Kidney (tissue), 14 donors: ENCODE measurements around the gene GULP1. TPM values are rescaled to one million over a fixed set of nuclear protein-coding genes. Genes with fewer than 3 reads are reported as not detected.
A peak's percentile ranks its signal among the peaks of the same experiment; 100 is the strongest.

Experiments used
- DNase-seq, 5 donors: peaks; one replicate each; pipeline ENCODE4 v3.0.0-alpha.2; 2013 to 2020
- FAIRE-seq: peaks from 2 replicates; lab custom pipeline; 2012; peaks lifted over from hg19 to GRCh38; lab: Jason Lieb, UNC
- H3K27ac ChIP-seq, 2 donors: one replicate each; pipeline ENCODE4 v1.7.0; 2013; ENCODE audit warnings: low read depth in 2 of 2, low read length in 2 of 2, inconsistent platforms in 1 of 2
- H3K27me3 ChIP-seq: one replicate; pipeline ENCODE4 v1.7.1; 2013; ENCODE audit warnings: low read length, inconsistent platforms; ENCODE audit not compliant: control insufficient read depth, insufficient read depth
- H3K36me3 ChIP-seq, 3 donors: one replicate each; pipeline versions ENCODE4 v1.7.0 to v1.7.1; 2013; ENCODE audit warnings: low read length in 3 of 3, control low read depth in 1 of 3, inconsistent platforms in 1 of 3; ENCODE audit not compliant: insufficient read depth in 3 of 3, control insufficient read depth in 2 of 3
- H3K4me1 ChIP-seq, 3 donors: one replicate each; pipeline versions ENCODE4 v1.7.0 to v1.7.1; 2013; ENCODE audit warnings: low read length in 3 of 3, inconsistent platforms in 1 of 3, low read depth in 1 of 3; ENCODE audit not compliant: control insufficient read depth in 2 of 3, insufficient read depth in 2 of 3
- H3K4me3 ChIP-seq, 3 donors: one replicate each; pipeline versions ENCODE4 v1.7.0 to v1.8.1; 2013; ENCODE audit warnings: low read length in 3 of 3, control low read depth in 1 of 3, inconsistent platforms in 1 of 3
- H3K9ac ChIP-seq, 3 donors: one replicate each; pipeline versions ENCODE4 v1.7.0 to v1.7.1; 2013; ENCODE audit warnings: low read length in 3 of 3, control low read depth in 1 of 3, inconsistent platforms in 1 of 3
- H3K9me3 ChIP-seq, 3 donors: one replicate each; pipeline versions ENCODE4 v1.7.0 to v1.7.1; 2013; ENCODE audit warnings: low read length in 3 of 3, control low read depth in 1 of 3, inconsistent platforms in 1 of 3; ENCODE audit not compliant: control insufficient read depth in 2 of 3, insufficient read depth in 1 of 3
- CTCF ChIP-seq: IDR thresholded peaks from 3 replicates; pipeline ENCODE4 v1.5.1; 2012; ENCODE audit warnings: mild to moderate bottlenecking, moderate library complexity, borderline replicate concordance; ENCODE audit not compliant: insufficient read depth; ENCODE audit errors: extremely low read depth
- intact Hi-C: fragments of 100-400 bp; cut with DNase I; formaldehyde crosslinking; loops from one replicate; pipeline ENCODE4 v1.11.1; 2022
- polyA plus RNA-seq: library from polyadenylated mRNA; stranded (reverse); fragments of 350-450 nt; fragmentation: Illumina TruSeq; extraction: RNeasy Lipid Tissue Mini Kit (QIAGEN cat#74804); gene quantifications from one replicate; pipeline ENCODE4 v1.2.3, GENCODE V29; 2014; ENCODE audit warnings: low read depth, low replicate concordance; ENCODE audit not compliant: insufficient read depth
- total RNA-seq: library from RNA; stranded (reverse); fragmentation: NEBNext Ultra II Directional; extraction: Animal tissue kit (Norgen Biotek cat#: 25700); gene quantifications from one replicate; pipeline ENCODE4 v1.2.1, GENCODE V29; 2021
- donor health status: control.
- donor health status: control.
- donor health status: control.
- donor health status: control.
- donor health status: control.
- donor health status: DM: yes; HTN: yes; CAD: no.
- donor health status: Normal renal cell carcinoma (clear cell type).

The GULP1 gene
- total and polyA plus RNA-seq, 2 donors from 2014 or later = 12.2 to 34.4 TPM

GRCh38 chr2:188582211-188582610 lies 290.5 kb downstream of the GULP1 start:
- no peak for FAIRE-seq
- Histone ChIP-seq H3K9me3 (no peaks in the 10 kb centered on the region), H3K4me3 (no peak overlapping the region), H3K9ac (no peak overlapping the region), H3K27ac (no peak overlapping the region), H3K36me3 (no peaks in the 10 kb centered on the region), H3K27me3 (no peaks in the 10 kb centered on the region), H3K4me1 (no peaks in the 10 kb centered on the region)
- no peak for TF ChIP-seq CTCF
- intact Hi-C loops = no loop called here
- no peak for DNase-seq

- Histone ChIP-seq H3K27ac (no peak overlapping the region), H3K4me1 (no peaks in the 10 kb centered on the region), H3K36me3 (no peaks in the 10 kb centered on the region), H3K27me3 (no peaks in the 10 kb centered on the region), H3K9me3 (no peaks in the 10 kb centered on the region), H3K9ac (no peak overlapping the region), H3K4me3 (no peak overlapping the region)
- FAIRE-seq = no peak
- DNase-seq = no peak
- intact Hi-C loops = no loop called here
- TF ChIP-seq CTCF = no peak
Observed at GRCh38 chr2:188588235-188588634, 296.6 kb downstream of the GULP1 start.

- H3K27ac ChIP-seq = no peak overlapping the region
- H3K36me3 ChIP-seq = no peaks in the 10 kb centered on the region
- intact Hi-C loops = no loop called here
- peaks cover 0 to 3% (median 2%) of the 10 kb centered on the region in 3 donors for H3K4me1 ChIP-seq
- H3K27me3 ChIP-seq = no peaks in the 10 kb centered on the region
- peak in 1 of 5 donors; percentile 9 for DNase-seq
- no peak for FAIRE-seq
- no peak overlapping the region for H3K9ac ChIP-seq
- no peak for TF ChIP-seq CTCF
- no peak overlapping the region for H3K4me3 ChIP-seq
- no peaks in the 10 kb centered on the region for H3K9me3 ChIP-seq
Observed at GRCh38 chr2:188596054-188596453, 304.4 kb downstream of the GULP1 start.

- peak; percentile 81 for FAIRE-seq
Observed at GRCh38 chr2:188598551-188598950, 306.9 kb downstream of the GULP1 start.

More at GRCh38 chr2:188598551-188598950, 306.9 kb downstream of the GULP1 start:
- Histone ChIP-seq H3K27ac (peak overlapping the region; percentile 11 to 55), H3K27me3 (no peaks in the 10 kb centered on the region), H3K9me3 (no peaks in the 10 kb centered on the region), H3K9ac (no peak overlapping the region), H3K36me3 (no peaks in the 10 kb centered on the region), H3K4me3 (no peak overlapping the region), H3K4me1 (peaks cover 0 to 3% (median 2%) of the 10 kb centered on the region in 3 donors)
- DNase-seq = peak in 3 of 5 donors; percentile 14 to 79 (median 50)
- intact Hi-C loops = no loop called here
- TF ChIP-seq CTCF = no peak
